A549 (cell line): ENCODE results near the gene CD200R1.

Experiments used
- BHLHE40 ChIP-seq: IDR thresholded peaks from 2 replicates; pipeline ENCODE4 v1.6.1; 2012; ENCODE audit warnings: low read depth, low read length, inconsistent platforms
- CHD2 ChIP-seq: fragments of 150-350 bp; IDR thresholded peaks from 2 replicates; pipeline ENCODE4 v1.6.1; 2014; ENCODE audit warnings: low read length; ENCODE audit not compliant: partially characterized antibody
- EP300 ChIP-seq, 2 experiments: fragments of >200 bp; sonication (Bioruptor Twin); formaldehyde crosslinking; IDR thresholded peaks; 2 replicates in 1 of 2; 3 replicates in 1 of 2; pipeline ENCODE4 v1.6.1; 2016 to 2017
- JUN ChIP-seq, 2 experiments: fragments of >200 bp; sonication (Bioruptor Twin); formaldehyde crosslinking; IDR thresholded peaks; 2 replicates in 1 of 2; 3 replicates in 1 of 2; pipeline ENCODE4 v1.6.1; 2016 to 2017
- MYC ChIP-seq: IDR thresholded peaks from 2 replicates; pipeline ENCODE4 v1.6.1; 2012; ENCODE audit warnings: mild to moderate bottlenecking, inconsistent platforms, low read length, improper control_type of control experiment, borderline replicate concordance
- NR3C1 ChIP-seq: fragments of >200 bp; sonication (Bioruptor Twin); formaldehyde crosslinking; IDR thresholded peaks from 3 replicates; pipeline ENCODE4 v1.6.1; 2017
- POLR2A ChIP-seq: IDR thresholded peaks from 2 replicates; pipeline ENCODE4 v1.6.1; 2012; ENCODE audit warnings: mild to moderate bottlenecking, low read length
- RCOR1 ChIP-seq: fragments of 150-350 bp; IDR thresholded peaks from 2 replicates; pipeline ENCODE4 v1.6.1; 2014; ENCODE audit warnings: antibody characterized with exemption, low read length, low read depth
- REST ChIP-seq: fragments of 200-600 bp; sonication (generic); IDR thresholded peaks from 2 replicates; pipeline ENCODE4 v1.6.1; 2016; ENCODE audit warnings: antibody characterized with exemption, mild to moderate bottlenecking, moderate library complexity
- RFX5 ChIP-seq: fragments of 450-650 bp; IDR thresholded peaks from 2 replicates; pipeline ENCODE4 v1.7.1; 2014; ENCODE audit warnings: antibody characterized with exemption, mild to moderate bottlenecking, moderate library complexity
- SMC3 ChIP-seq: fragments of >200 bp; sonication (Bioruptor Twin); formaldehyde crosslinking; IDR thresholded peaks from 3 replicates; pipeline ENCODE4 v1.6.1; 2018; ENCODE audit warnings: inconsistent platforms
- ZFP36 ChIP-seq: fragments of 450-650 bp; IDR thresholded peaks from 2 replicates; pipeline ENCODE4 v1.6.1; 2014; ENCODE audit warnings: borderline replicate concordance; ENCODE audit not compliant: partially characterized antibody
- TF ChIP-seq, protein P1 (sequence below): fragments of >200 bp; sonication (Bioruptor Twin); formaldehyde crosslinking; IDR thresholded peaks from 3 replicates; pipeline ENCODE4 v1.5.1; 2016
- TF ChIP-seq, protein P2 (sequence below): fragments of 450-650 bp; IDR thresholded peaks from 2 replicates; pipeline ENCODE4 v1.6.1; 2014; ENCODE audit warnings: antibody characterized with exemption

- no peak for TF ChIP-seq SMC3
- TF ChIP-seq, protein P1, sequence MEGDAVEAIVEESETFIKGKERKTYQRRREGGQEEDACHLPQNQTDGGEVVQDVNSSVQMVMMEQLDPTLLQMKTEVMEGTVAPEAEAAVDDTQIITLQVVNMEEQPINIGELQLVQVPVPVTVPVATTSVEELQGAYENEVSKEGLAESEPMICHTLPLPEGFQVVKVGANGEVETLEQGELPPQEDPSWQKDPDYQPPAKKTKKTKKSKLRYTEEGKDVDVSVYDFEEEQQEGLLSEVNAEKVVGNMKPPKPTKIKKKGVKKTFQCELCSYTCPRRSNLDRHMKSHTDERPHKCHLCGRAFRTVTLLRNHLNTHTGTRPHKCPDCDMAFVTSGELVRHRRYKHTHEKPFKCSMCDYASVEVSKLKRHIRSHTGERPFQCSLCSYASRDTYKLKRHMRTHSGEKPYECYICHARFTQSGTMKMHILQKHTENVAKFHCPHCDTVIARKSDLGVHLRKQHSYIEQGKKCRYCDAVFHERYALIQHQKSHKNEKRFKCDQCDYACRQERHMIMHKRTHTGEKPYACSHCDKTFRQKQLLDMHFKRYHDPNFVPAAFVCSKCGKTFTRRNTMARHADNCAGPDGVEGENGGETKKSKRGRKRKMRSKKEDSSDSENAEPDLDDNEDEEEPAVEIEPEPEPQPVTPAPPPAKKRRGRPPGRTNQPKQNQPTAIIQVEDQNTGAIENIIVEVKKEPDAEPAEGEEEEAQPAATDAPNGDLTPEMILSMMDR: no peak
- TF ChIP-seq NR3C1: no peak
- TF ChIP-seq JUN (IDR thresholded peaks at IDR 0.05): no peak
- TF ChIP-seq, protein P2, sequence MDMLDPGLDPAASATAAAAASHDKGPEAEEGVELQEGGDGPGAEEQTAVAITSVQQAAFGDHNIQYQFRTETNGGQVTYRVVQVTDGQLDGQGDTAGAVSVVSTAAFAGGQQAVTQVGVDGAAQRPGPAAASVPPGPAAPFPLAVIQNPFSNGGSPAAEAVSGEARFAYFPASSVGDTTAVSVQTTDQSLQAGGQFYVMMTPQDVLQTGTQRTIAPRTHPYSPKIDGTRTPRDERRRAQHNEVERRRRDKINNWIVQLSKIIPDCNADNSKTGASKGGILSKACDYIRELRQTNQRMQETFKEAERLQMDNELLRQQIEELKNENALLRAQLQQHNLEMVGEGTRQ: no peak
- TF ChIP-seq EP300 (IDR thresholded peaks at IDR 0.05): no peak
- TF ChIP-seq RCOR1: no peak
- no peak for TF ChIP-seq MYC
- no peak for TF ChIP-seq ZFP36
- TF ChIP-seq REST: no peak
- no peak for TF ChIP-seq RFX5
- TF ChIP-seq CHD2: no peak
- no peak for TF ChIP-seq POLR2A
- TF ChIP-seq BHLHE40: no peak
Measured at GRCh38 chr3:112888381-112889085, 86.4 kb downstream of the CD200R1 start.
